ENCODE data around the gene IFT25.
A peak's percentile ranks its signal among the peaks of the same experiment; 100 is the strongest.
"Not testable (repeated sequence)": the region's sequence is repeated elsewhere in the genome, so short reads cannot be mapped to it uniquely, and the experiment has no call there.

IFT25 gene

DNA sequence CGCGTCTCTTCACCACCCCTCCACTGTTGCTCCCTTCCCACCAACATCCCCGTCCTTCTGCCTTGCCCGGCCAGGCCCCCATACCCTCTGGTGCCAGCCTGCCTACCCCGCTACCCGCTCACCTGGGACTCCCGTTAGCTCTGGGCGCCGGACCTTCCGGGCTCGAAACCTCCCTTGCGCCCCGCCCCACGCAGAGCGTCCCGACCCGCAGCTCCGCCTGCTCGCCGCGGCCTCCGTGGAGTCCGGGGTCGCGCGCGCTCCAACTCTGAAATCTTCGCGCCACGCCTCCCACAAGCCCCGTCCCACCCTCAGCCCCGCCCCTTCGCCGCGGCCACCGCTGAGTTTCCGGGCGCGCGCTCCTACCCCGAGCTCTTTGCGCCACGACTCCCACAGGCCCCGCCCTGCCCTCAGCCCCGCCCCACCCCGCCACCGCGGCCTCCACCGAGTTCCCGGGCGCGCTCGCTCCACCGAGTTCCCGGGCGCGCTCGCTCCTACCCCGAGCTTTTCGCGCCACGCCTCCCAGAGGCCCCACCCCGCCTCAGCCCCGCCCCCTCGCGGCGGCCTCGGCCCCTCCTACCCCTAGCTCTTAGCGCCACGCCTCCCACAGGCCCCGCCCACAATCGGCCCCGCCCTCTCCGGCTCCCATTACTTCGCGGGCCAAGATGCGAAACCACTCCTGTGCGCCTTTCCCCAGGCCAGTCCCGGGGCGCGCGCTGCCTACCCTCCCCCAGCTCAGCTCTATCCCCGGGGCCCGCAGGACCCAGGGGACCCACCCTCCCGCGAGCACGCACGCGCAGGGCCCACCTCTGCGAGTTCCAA, at the start of gene IFT25:
IFT25 (minus strand) TSS at position 267 of the 819 bp plus-strand sequence. CDS start 5,617 bp downstream, outside the sequence.
- peak; percentile 100 for DNase-seq

DNA sequence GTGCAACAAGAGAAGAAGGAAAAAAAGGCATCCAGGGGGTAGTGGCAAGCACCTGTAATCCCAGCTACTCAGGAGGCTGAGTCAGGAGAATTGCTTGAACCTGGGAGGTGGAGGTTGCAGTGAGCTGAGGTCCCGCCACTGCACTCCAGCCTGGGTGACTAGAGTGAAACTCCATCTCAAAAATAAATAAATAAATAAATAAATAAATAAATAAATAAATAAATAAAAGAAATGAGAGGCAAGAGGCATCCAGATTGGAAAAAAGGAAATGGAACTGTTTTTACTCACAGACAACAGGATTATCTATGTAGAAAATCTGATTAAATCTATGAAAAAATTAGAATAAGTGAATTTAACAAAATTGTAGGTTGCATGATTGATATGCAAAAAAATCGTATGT, 49.0 kb upstream of the IFT25 start:
- DNase-seq, result not testable (repeated sequence)

DNA sequence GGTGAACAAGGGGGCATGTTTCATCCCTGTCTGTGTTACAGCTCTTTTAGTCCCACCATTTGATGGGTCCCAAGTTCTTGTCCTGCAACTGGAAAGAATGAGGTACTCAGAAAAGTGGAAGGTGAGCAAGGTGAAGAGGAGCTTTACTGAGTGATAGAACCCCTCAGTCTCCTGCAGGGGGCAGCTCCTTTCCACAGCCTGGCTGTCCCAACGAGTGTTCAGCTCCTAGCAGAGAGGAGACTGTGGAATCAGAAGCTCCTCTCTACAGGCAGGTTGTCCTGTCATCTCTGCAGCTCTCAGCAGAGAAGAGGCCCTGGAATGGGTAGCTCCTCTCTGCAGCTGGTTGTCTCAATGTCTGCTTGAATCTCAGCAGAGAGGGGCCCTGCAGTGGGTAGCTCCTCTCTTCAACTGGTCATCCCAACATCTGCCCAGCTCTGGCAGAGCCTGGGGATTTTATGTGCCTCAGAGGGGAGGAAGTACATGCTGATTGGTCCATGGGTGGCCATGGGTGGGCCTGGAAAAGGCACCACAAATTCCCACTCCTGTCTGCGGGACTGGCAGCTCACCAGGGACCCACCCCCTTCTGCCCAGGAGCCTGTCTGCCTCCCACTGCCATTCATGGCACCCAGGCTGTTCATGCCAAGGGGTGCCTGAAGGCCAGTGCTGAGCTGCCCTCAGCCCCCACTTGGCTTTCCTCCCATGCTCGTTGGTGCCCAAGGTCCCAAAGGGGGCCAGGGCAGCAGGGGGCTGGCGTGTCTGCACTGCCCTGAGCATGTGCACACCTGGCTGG, 46.8 kb upstream of the IFT25 start:
- no peak for DNase-seq

DNA sequence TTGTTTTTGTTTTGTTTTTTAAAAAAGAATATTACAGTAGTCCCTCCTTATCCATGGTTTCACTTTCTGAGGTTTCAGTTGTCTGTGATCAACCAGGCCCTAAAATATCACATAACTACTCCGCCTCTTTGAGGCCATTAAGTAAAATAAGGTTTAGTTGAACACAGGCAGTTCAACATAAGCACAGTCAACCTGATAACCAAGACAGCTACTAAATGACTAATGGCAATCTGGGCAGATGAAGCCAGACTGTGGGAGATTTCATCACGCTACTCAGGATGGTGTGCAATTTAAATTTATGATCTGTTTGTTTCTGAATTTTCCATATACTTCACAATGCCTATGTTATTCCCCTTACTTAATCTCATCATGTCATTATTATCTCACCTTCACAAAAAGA, 42.4 kb upstream of the IFT25 start:
- DNase-seq, result no peak

DNA sequence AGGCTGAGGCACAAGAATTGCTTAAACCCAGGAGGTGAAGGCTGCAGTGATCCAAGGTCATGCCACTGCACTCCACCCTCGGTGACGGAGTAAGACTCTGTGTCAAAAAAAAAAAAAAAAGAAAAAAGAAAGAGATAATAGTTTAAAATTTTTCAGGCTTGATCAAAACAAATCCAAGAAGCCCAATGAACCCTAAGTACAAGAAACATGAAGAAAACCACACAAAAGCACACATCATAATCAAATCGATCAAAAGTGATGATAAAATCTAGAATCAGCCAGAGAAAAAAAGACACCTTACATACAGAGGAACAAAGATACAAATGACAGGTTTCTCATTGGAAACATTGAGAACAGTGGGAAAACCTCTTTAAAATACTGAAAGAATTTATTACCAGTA, 41.0 kb upstream of the IFT25 start:
- no peak for DNase-seq

DNA sequence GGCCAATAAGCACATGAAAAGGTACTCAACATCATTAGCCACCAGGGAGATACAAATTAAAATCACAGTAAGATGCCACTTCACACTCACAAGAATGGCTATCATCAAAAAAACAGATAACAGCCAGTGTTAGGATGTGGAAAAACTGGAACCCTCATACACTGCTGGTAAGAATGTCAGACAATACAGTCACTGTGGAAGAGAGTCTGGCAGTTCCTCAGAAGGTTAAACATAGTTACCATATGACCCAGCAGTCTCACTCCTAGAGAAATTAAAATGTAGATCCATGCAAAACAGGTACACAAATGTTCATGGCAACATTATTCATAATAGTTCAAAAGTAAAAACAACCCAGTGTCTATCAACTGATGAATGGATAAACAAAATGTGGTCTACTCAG, 39.2 kb upstream of the IFT25 start:
- no peak for DNase-seq

DNA sequence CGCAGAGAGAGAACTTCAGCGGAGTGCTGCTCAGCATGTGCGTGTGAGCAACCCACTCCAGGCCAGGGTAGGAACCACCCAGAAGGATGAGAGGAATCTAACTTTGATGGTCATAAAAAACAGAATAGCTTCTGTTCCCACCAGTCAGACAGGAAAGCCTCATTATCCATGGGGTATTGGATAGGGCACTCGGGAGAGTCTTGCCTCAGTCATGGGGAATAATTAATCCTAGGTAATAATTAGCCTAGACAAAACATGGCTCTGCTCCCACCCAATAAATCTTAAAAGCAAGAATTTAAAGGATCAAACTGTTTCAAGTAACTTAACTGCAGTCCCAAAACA, 37.2 kb upstream of the IFT25 start:
- no peak for DNase-seq

DNA sequence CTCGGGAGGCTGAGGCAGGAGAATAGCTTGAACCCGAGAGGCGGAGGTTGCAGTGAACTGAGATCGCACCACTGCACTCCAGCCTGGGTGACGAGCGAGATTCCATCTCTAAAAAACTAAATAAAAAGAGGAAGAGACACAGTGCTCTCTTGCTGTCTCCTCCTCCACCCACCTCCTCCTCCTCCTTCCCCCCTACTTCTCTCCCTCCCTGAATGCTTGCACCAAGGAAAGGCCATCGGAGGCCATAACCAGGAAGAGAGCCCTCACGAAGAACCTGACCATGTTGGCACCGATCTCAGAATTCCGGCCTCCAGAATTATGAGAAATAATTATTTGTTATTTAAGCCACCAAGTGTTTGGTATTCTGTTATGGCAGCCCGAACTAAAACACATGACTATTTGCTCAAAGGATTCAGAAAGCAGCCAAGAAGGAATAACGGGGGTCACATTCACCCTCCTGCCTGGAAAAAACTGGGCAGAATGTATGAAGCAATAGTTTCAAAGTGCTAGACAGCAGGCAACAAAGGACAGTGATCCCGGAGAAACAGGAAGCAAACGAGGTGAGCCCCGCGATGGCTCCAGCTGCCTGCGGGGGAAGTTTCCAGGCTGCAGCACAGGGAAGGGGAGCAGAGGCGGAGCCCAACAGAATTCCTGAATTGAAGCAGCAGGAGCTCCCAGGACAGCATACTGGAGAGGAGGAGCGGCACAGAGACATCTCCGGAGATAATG, 36.7 kb upstream of the IFT25 start:
- DNase-seq, result no peak

DNA sequence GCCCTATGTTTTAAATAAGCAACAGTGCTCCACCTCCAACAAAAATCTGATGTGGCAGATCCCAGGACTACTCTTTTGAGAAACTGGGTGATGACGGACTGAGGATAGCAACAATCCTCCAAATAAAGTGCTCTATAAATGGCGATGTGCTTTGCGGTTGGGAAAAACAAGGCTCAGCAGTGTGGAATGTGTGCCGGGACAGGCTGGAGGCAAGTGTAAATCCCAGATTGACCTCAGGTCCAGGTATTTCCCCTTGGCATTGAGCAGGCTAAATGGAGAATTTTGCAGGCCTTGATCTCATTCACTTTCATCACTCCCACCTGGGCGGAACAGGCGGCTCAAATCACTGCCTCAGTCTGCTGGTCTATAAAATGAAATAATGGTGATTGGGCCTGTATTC, 35.7 kb upstream of the IFT25 start:
- no peak for DNase-seq

DNA sequence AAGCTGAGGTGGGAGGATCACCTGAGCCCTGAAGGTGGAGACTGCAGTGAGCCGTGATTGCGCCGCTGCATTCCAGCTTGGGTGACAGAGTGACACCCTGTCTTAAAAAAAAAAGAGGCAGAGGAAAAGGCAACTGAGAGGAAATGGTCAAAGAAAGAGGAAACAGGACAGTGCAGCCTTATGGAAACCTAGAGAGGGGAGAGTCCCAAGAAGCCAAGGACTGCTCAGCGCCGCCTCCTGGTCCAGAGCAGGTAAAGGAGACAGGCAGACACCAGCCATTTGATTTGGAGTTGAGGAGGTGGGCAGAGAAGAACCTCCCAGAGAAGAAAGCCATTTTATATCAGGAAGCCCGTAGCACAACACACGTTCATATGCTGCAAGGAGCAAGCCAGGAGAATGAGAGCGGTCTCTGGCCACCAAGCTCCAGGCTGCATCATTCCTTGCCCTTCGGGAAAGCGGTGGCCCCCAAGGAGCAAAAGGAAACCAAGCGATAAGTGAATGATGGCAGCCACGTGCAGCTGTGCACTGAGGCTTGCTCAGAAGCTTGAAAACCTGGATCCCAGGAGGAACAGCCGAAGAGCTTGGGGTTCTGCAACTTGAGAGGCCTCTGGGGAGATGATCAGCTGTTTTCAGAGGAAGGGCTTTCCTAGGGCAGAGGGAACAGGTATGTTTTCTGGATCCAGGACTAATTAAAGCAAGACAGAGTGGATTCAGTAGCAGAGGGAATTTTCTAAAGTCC, 34.4 kb upstream of the IFT25 start:
- DNase-seq, result no peak

DNA sequence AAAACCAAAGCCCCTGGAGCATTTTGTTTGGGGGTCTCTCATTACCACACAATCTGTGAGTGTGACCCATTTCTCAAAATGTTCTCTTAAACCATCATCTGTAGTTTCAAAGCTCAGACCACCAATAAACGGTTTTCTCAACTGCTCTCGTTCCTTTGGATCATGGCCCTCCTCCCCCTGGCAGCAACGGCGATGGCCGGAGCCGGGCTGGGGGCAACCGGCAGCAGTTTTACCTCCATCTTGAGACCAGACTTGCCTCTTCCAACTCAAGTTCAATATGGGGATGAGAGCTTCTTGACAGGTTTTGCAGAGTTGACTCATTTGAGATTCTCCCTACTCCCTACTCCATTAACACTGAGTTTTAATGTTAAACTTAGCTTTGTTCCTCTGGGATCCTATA, 30.4 kb upstream of the IFT25 start:
- no peak for DNase-seq

DNA sequence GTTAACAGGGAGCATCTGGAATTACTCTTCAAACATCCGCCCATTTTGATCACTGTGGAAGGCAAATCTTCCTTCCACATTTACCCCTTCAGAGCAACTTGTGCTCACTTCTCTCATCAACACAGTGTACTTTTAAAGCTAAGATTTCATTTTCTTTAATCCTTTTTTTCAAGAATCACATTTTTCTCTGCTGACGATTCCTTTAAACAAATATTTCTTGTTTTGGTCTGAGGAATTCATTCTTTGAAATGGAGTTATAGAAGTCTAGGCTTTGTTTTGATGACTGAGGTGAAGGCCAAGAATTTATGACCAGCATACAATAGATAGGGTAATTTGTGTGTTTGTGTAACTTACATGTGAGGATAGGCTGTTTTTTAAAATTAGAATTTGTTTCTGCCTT, 26.2 kb upstream of the IFT25 start:
- DNase-seq, result no peak

DNA sequence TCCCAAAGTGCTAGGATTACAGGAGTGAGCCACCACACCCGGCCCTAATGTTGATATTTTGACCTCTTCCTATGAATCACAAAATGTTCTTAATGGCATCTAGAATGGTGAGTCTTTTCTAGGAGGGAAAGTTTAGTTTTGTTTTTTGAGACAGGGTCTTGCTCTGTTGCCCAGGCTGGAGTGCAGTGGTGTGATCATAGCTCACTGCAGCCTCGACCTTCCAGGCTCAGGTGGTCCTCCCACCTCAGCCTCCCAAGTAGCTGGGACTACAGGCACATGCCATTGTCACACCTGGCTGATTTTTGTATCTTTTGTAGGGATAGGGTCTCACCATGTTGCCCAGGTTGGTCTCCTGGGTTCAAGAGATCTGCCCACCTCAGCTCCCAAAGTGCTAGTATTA, 23.8 kb upstream of the IFT25 start:
- DNase-seq, result not testable (repeated sequence)

DNA sequence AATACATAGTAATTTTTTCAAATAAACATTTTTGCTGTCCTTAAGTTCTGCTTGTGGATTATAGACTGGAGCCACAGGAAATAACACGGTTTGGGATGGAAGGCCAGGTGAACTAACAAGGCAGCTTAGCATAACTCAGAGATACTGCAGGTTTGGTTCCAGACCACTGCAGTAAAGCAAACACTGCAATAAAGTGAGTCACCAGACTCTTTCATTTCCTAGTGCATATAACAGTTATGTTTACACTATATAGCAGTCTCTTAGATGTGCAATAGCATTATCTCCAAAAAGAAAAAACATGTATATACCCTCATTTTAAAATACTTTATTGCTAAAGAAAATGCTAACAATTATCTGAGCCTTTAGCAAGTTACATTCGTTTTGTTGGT, 22.6 kb upstream of the IFT25 start:
- no peak for DNase-seq

DNA sequence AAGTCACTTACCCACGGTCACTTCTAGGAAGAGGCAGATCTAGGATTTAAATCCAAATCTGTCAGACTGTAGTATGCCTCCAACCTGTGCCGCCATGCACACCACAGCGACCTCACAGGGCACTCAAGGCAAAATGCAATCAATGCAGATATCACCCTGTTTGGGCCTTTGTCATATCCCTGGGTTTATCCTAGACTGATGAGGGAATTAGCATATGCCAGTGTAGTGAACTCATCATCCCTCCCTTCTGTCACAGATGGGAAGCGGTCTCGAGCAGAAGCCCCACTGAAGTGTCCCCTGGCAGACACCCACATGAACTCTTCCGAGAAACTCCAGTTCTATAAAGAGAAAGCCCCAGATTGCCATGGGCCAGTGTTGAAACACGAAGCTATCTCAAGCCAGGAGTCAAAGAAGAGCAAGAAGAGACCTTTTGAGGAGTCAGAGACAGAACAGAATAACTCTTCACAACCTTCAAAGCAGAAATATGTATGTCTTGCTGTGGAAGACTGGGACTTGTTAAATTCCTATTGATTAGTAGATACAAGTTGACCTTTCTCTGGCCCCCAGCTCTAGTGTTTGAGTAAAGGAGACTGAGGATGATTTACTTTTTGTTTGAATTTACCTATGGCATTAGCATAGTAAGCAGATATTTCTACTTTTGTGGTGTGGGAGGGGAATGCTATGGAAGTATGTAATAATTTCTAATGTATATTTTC, 22.1 kb upstream of the IFT25 start:
- DNase-seq, result no peak

DNA sequence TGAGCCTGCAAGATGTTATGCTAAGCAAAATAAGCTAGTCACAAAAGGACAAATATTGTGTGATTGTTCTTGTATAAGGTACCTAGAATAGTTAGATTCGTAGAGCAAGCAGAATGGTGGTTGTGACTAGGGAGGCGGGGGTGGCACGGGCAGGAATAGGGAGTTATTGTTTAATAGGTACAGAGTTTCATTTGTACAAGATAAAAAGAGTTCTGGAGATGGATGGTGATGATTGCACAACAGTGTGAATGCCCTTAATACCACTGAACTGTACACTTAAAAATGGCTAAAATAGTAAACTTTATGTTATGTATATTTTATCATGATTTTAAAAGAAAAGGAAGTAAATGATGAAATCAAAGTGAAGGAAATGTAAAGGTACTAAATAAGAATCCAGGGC, 21.3 kb upstream of the IFT25 start:
- DNase-seq, result no peak

DNA sequence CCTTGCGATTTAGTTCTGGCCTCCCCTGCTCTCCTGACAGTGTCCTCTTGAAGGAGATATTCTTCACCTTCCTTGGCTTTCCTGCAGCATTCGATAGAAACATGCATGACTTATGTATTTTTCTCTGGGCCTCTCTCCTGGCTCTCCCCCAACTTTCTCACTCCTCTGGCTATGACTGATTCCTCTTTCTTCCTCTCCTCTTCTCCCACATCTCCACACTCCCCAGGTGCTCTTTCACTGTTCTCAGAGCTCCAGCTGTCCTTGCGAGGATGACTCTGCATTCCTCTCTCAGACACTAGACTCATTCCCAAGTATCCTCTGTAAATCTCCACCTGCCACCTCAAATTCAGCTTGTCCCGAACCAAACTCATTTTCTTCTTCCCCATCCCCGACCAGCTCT, 18.6 kb upstream of the IFT25 start:
- no peak for DNase-seq

DNA sequence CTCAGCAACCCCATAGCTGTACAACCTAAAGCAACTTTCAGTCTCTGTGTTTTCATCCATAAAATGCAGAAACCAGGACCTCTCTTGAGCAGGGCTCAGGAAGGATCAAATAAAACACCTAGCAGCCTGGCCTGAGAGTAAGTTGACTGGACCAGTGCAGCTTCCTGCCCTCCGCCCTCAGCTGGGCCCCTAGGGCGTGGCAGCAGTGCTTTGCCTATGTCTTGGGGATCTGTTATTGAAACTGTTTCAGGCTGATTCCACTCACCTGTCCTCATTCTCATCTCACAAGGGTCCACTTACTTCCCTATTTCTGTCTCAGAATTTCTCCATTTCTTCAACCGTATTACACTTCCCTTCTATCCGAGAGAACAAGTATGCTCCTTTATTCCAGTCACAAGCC, 18.0 kb upstream of the IFT25 start:
- no peak for DNase-seq

DNA sequence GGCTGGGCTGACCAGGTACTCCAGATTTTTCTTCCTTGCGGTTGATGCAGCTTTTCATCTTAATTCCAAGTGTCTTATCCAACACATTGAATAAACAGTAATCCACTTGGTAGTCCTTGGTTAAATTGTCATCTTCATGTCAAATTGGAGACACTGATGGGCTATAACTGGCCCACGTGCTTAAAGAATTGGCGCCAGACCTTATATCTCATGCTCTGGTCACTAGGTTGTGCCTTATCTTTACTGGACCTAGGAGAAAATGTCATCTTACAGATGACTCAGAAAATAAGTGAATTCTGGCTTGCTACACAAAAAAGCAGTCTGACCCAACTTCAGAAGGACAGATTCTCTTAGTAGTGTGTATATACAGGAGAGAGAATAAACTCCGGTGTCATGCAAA, 16.9 kb upstream of the IFT25 start:
- DNase-seq, result no peak

DNA sequence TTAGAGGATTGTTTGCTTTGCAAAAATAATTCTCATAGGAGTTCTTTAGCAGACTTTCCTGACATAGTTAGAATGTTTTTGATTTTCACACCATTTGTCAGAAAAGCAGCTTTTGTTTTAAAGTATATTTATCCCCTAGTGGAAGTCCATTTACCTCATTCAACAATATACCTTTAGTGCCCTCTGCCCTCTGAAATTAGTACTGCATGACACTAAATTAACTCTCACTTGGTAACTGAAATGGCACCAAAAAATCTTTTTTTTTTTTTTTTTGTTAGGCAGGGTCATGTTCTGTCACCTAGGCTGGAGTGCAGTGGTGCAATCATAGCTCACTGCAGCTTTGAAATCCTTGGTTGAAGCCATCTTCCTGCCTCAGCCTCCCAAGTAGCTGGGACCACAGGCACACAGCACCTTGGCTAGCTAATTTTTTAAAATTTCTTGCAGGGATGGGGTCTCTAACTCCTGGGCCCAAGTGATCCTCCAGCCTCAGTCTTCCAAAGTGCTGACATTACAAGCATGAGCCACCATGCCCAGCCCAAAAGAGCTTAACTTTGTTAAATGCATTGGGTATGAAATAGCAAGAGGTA, 14.3 kb upstream of the IFT25 start:
- DNase-seq, result no peak

DNA sequence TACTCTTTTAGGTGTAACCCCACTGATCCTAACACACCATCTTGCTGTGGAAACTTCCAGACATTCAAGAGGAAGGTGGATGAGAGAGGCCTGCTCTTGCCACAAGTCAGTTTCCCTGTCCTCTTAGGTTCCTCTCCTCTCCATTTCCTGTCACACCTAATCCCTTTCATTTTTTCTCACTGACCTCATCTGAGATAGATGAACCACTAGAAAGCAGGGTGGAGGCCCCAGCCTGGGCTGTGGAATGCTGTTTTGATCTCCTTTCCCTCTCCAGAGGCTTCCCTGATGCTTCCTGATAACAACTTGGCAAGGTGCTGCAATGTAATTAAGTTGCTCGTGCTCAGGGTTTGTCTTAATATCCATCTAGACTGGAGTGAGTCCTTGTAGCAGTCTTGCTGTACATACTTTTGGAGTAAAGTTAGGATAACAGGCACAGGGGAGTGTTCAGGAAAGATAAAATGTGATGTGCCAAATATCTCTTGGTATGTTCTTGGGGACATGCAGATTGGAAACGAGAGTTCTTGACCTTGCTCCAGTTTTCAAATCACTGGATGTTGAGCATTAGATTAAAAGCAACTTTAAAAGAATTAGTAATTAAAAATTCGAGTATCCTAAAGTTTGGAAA, 11.8 kb upstream of the IFT25 start:
- DNase-seq, result no peak
